H1 (cell line): Measurements from ENCODE around the gene SEPTIN5.

Source experiments
- BACH1 ChIP-seq: IDR thresholded peaks from 2 replicates; pipeline ENCODE4 v1.6.1; 2012; ENCODE audit warnings: low read length, improper control_type of control experiment
- BCL11A ChIP-seq, 2 experiments: IDR thresholded peaks; one replicate each; pipeline ENCODE4 v1.6.1; 2011; ENCODE audit warnings: low read depth in 2 of 2, low read length in 2 of 2, mild to moderate bottlenecking in 2 of 2
- CTCF ChIP-seq, 3 experiments: IDR thresholded peaks; 1 replicate in 2 of 3; 2 replicates in 1 of 3; pipeline versions ENCODE4 v1.5.1 to v1.6.1; 2011; ENCODE audit warnings: low read length in 3 of 3, mild to moderate bottlenecking in 3 of 3, inconsistent platforms in 2 of 3, low read depth in 1 of 3, moderate library complexity in 1 of 3; ENCODE audit not compliant: insufficient read depth in 1 of 3; ENCODE audit errors: control extremely low read depth in 1 of 3
- MAX ChIP-seq: IDR thresholded peaks from 2 replicates; pipeline ENCODE4 v1.6.1; 2012; ENCODE audit warnings: inconsistent platforms
- POLR2A ChIP-seq, 2 experiments: IDR thresholded peaks; 1 replicate in 1 of 2; 2 replicates in 1 of 2; pipeline ENCODE4 v1.6.1; 2011; ENCODE audit warnings: low read depth in 2 of 2, low read length in 2 of 2, mild to moderate bottlenecking in 2 of 2; ENCODE audit errors: control extremely low read depth in 1 of 2
- POLR2AphosphoS5 ChIP-seq: IDR thresholded peaks from 2 replicates; pipeline ENCODE4 v1.6.1; 2011; ENCODE audit warnings: low read depth, low read length
- RFX5 ChIP-seq: IDR thresholded peaks from 2 replicates; pipeline ENCODE4 v1.6.1; 2011; ENCODE audit warnings: low read depth, low read length, improper control_type of control experiment, borderline replicate concordance
- SP1 ChIP-seq: IDR thresholded peaks from 2 replicates; pipeline ENCODE4 v1.6.1; 2011; ENCODE audit warnings: low read depth, low read length
- TAF1 ChIP-seq: IDR thresholded peaks from 2 replicates; pipeline ENCODE4 v1.6.1; 2011; ENCODE audit warnings: mild to moderate bottlenecking, low read depth, low read length

GRCh38 chr22:19728271-19728670, 14.0 kb downstream of the SEPTIN5 start:
- TF ChIP-seq MAX (no peak), POLR2A (IDR thresholded peaks at IDR 0.05; ENCODE audit: control extremely low read depth in 1 of 2, low read depth in 2 of 2, low read length in 2 of 2) (no peak), BCL11A (IDR thresholded peaks at IDR 0.05; ENCODE audit: low read depth in 2 of 2, low read length in 2 of 2) (no peak), TAF1 (no peak), RFX5 (no peak), POLR2AphosphoS5 (no peak), CTCF (IDR thresholded peaks at IDR 0.05; ENCODE audit: control extremely low read depth in 1 of 3, insufficient read depth in 1 of 3, low read depth in 1 of 3, low read length in 3 of 3) (no peak), BACH1 (no peak), SP1 (no peak)
